BE2C (cell line): ENCODE measurements around the gene LIPN.

Source experiments
- DNase-seq: peaks from one replicate; pipeline ENCODE4 v3.0.0-alpha.2; 2020
- H3K27me3 ChIP-seq: fragments of 250-450 bp; sonication (Bioruptor Pico); 2 replicates; pipeline ENCODE4 v1.5.1; 2020; ENCODE audit warnings: mild to moderate bottlenecking
- H3K36me3 ChIP-seq: fragments of 250-450 bp; sonication (Bioruptor Pico); 2 replicates; pipeline ENCODE4 v1.5.1; 2020; ENCODE audit warnings: mild to moderate bottlenecking
- H3K4me1 ChIP-seq: fragments of 250-450 bp; sonication (Bioruptor Pico); 2 replicates; pipeline ENCODE4 v1.5.1; 2020
- H3K4me3 ChIP-seq: 2 replicates; pipeline ENCODE4 v1.5.1; 2011; ENCODE audit warnings: low read depth, low read length
- H3K9me3 ChIP-seq: fragments of 250-450 bp; sonication (Bioruptor Pico); 2 replicates; pipeline ENCODE4 v1.5.1; 2020
- TF ChIP-seq, protein P1 (sequence below): IDR thresholded peaks from 2 replicates; pipeline ENCODE4 v1.5.1; 2012; ENCODE audit warnings: mild to moderate bottlenecking, low read depth, low read length

The LIPN gene

DNA sequence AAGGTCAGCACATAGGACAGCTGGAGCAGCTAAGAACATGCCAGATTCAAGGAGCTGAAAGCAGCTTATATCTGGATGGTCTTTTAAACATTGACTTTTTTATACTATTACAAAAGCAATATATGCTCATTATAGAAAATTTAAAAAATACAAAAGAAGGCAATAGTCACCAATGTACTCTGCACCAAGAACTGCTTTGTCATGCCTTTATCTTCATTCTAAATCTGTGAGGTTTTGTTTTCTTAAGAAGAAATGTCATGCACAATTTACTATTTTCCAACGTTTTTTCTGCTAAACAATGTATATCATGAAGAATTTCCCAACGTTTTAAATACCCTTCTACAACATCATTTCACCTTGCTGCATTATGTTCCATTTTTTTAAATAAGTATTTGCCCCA lies 45.5 kb downstream of the LIPN start:
- H3K9me3 ChIP-seq: no peaks in the 10 kb centered on the region
- peaks cover 3% of the 10 kb centered on the region; the same call in 1 of the 2 replicates for H3K4me1 ChIP-seq
- H3K27me3 ChIP-seq: no peaks in the 10 kb centered on the region
- H3K4me3 ChIP-seq: no peak overlapping the region
- no peak for DNase-seq
- H3K36me3 ChIP-seq: no peaks in the 10 kb centered on the region
- TF ChIP-seq, protein P1, sequence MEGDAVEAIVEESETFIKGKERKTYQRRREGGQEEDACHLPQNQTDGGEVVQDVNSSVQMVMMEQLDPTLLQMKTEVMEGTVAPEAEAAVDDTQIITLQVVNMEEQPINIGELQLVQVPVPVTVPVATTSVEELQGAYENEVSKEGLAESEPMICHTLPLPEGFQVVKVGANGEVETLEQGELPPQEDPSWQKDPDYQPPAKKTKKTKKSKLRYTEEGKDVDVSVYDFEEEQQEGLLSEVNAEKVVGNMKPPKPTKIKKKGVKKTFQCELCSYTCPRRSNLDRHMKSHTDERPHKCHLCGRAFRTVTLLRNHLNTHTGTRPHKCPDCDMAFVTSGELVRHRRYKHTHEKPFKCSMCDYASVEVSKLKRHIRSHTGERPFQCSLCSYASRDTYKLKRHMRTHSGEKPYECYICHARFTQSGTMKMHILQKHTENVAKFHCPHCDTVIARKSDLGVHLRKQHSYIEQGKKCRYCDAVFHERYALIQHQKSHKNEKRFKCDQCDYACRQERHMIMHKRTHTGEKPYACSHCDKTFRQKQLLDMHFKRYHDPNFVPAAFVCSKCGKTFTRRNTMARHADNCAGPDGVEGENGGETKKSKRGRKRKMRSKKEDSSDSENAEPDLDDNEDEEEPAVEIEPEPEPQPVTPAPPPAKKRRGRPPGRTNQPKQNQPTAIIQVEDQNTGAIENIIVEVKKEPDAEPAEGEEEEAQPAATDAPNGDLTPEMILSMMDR: no peak

GRCh38 chr10:88805924-88806323 lies 46.1 kb downstream of the LIPN start:
- H3K9me3 ChIP-seq: no peaks in the 10 kb centered on the region
- no peaks in the 10 kb centered on the region for H3K4me1 ChIP-seq
- TF ChIP-seq, protein P1: no peak
- no peak overlapping the region for H3K4me3 ChIP-seq
- no peaks in the 10 kb centered on the region for H3K27me3 ChIP-seq
- no peak for DNase-seq
- no peaks in the 10 kb centered on the region for H3K36me3 ChIP-seq

GRCh38 chr10:88809621-88810020 lies 49.8 kb downstream of the LIPN start:
- 0 out of 2 replicates have a peak, but pooled peaks cover 3% of the 10 kb centered on the region for H3K4me1 ChIP-seq
- no peak for DNase-seq
- TF ChIP-seq, protein P1: no peak
- no peaks in the 10 kb centered on the region for H3K27me3 ChIP-seq
- H3K36me3 ChIP-seq: no peaks in the 10 kb centered on the region
- H3K4me3 ChIP-seq: no peak overlapping the region
- no peaks in the 10 kb centered on the region for H3K9me3 ChIP-seq

DNA sequence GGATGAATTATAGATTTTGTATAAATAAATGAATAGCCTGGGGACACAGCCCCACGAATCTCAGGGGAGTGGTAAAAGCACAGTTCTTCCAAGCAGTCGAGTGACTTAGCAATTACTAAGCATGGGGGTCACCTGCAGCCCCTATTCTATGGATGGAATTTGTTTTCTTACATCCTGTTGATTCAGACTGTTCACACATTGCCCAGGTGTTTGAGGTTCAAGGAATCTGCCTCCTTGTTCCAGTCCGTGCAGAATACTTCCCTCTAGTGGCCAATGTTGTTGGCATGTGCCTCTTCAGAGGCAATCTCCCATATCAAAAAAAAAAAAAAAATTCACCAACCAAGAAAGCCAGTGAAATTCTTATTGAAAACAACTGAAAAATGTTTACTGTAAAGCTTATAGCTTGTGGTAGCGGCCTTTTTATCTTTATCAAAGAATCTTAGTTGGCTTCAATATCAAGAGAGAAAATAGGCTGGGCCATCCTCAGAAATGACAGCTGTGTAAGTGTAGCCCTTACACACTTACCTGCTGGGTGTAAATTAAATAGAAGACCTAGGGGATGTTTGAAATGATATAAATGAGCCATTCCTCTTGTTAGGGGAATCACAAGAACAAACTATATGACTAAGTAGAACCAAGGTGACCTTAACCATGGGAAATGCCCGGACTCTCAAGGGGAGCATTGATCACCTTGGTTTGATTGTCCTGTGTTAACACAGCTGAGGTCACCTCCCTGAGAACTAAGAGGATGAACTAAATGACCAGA lies 50.6 kb downstream of the LIPN start:
- Histone ChIP-seq H3K4me1 (0 out of 2 replicates have a peak, but pooled peaks cover 3% of the 10 kb centered on the region), H3K36me3 (no peaks in the 10 kb centered on the region), H3K27me3 (no peaks in the 10 kb centered on the region), H3K4me3 (no peak overlapping the region), H3K9me3 (no peaks in the 10 kb centered on the region)
- TF ChIP-seq, protein P1: peak; percentile 83
- peak; percentile 24 for DNase-seq

GRCh38 chr10:88813200-88813599 lies 53.4 kb downstream of the LIPN start:
- Histone ChIP-seq H3K27me3 (no peaks in the 10 kb centered on the region), H3K4me3 (no peak overlapping the region), H3K4me1 (0 out of 2 replicates have a peak, but pooled peaks cover 3% of the 10 kb centered on the region), H3K36me3 (no peaks in the 10 kb centered on the region), H3K9me3 (no peaks in the 10 kb centered on the region)
- no peak for DNase-seq
- TF ChIP-seq, protein P1: no peak

GRCh38 chr10:88819290-88819689 lies 59.5 kb downstream of the LIPN start:
- Histone ChIP-seq H3K4me3 (no peak overlapping the region), H3K27me3 (no peaks in the 10 kb centered on the region), H3K4me1 (no peaks in the 10 kb centered on the region), H3K36me3 (no peaks in the 10 kb centered on the region), H3K9me3 (no peaks in the 10 kb centered on the region)
- TF ChIP-seq, protein P1: no peak
- DNase-seq: no peak
